Measurements from ENCODE around the gene RXFP1.
"Not testable (repeated sequence)": the region's sequence is repeated elsewhere in the genome, so short reads cannot be mapped to it uniquely, and the experiment has no call there.

The RXFP1 gene

GRCh38 chr4:158663255-158663654 is 141.6 kb downstream of the RXFP1 start:
- H3K9ac ChIP-seq (ENCODE audit: low read depth, low read length); H3K27me3 ChIP-seq (ENCODE audit: insufficient read depth, low read length); H3K4me1 ChIP-seq (ENCODE audit: insufficient read depth, low read length); H3K4me3 ChIP-seq (ENCODE audit: low read length); H3K27ac ChIP-seq (ENCODE audit: low read length); H3K9me3 ChIP-seq (ENCODE audit: insufficient read depth, low read depth, low read length): not testable (repeated sequence)
- H3K36me3 ChIP-seq (ENCODE audit: insufficient read depth, low read depth, low read length), result peaks cover 17% of the 10 kb centered on the region

DNA sequence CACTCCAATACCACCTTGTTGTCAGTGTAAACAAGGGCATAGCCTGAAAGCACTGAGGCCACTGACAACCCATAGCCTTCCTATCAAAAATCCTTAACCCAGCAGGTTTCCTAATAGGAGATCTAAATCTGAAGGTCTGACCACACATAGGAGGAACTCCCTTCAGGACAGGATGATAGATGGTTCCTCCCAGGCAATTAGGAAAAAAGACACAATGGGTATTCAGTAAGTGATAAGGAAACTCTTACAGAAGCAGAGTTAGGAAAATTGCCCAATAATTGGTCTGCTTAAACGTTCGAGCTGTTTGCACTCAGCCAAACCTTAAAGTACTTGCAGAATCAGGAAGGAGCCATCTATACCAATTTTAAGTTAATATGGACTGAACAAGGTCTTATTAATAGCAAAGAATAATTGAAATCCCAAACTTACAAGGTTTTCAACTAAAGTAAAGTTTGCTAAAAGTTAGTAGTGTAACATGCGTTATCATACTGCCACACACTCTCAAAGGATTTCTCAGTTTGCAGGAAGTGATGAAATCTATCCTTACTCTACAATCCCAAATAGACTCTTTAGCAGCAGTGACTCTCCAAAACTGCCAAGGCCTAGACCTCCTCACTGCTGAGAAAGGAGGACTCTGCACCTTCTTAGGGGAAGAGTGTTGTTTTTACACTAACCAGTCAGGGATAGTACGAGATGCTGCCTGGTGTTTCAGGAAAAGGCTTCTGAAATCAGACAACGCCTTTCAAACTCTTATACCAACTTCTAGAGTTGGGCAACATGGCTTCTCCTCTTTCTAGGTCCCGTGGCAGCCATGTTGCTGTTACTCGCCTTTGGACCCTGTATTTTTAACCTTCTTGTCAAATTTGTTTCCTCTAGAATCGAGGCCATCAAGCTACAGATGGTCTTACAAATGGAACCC is 142.3 kb downstream of the RXFP1 start:
- peaks cover 23% of the 10 kb centered on the region for H3K36me3 ChIP-seq (ENCODE audit: insufficient read depth, low read depth, low read length)
- not testable (repeated sequence) for H3K4me3 ChIP-seq (ENCODE audit: low read length); H3K27ac ChIP-seq (ENCODE audit: low read length); H3K9ac ChIP-seq (ENCODE audit: low read depth, low read length); H3K9me3 ChIP-seq (ENCODE audit: insufficient read depth, low read depth, low read length); H3K4me1 ChIP-seq (ENCODE audit: insufficient read depth, low read length); H3K27me3 ChIP-seq (ENCODE audit: insufficient read depth, low read length)

DNA sequence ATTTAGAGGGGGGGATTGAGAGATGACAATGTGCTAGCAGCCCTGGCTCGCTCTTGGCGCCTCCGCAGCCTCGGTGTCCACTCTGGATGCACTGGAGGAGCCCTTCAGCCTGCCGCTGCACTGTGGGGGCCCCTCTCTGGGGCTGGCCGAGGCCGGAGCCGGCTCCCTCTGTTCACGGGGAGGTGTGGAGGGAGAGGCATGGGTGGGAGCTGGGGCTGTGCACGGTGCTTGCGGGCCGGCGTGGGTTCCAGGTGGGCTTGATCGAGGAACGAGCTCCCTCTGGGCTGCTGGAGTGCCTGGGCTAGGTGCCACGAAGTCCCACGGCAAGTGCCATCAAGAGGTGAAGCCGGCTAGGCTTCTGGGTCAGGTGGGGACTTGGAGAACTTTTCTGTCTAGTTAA is 143.1 kb downstream of the RXFP1 start:
- no peaks in the 10 kb centered on the region for H3K27me3 ChIP-seq (ENCODE audit: insufficient read depth, low read length)
- peaks cover 30% of the 10 kb centered on the region for H3K36me3 ChIP-seq (ENCODE audit: insufficient read depth, low read depth, low read length)
- H3K4me1 ChIP-seq (ENCODE audit: insufficient read depth, low read length), result no peaks in the 10 kb centered on the region
- no peaks in the 10 kb centered on the region for H3K9me3 ChIP-seq (ENCODE audit: insufficient read depth, low read depth, low read length)
- no peak overlapping the region for H3K4me3 ChIP-seq (ENCODE audit: low read length)
- H3K27ac ChIP-seq (ENCODE audit: low read length), result no peak overlapping the region
- no peak overlapping the region for H3K9ac ChIP-seq (ENCODE audit: low read depth, low read length)

DNA sequence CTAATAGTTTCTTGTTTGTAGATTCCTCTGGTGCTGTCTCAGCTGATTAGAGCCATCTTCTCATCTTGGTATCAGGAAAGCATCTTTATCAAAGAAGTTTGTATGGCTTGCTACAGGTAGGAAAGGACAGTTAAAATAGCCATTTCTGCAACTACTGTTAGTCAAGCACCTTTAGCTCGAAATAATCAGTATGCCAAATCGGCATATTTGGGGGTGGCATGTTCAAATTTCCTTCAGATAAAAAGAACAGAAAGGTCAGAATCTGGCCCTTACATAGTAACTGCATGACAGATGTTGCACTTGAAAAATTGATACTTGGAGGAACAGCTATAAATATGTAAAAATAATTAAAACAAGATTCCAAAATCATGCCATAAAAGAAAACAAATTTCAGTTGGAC is 145.2 kb downstream of the RXFP1 start:
- Histone ChIP-seq H3K4me3 (ENCODE audit: low read length) (no peak overlapping the region), H3K9me3 (ENCODE audit: insufficient read depth, low read depth, low read length) (no peaks in the 10 kb centered on the region), H3K27me3 (ENCODE audit: insufficient read depth, low read length) (no peaks in the 10 kb centered on the region), H3K36me3 (ENCODE audit: insufficient read depth, low read depth, low read length) (peaks cover 30% of the 10 kb centered on the region), H3K4me1 (ENCODE audit: insufficient read depth, low read length) (peaks cover 3% of the 10 kb centered on the region; the same call in 1 of the 2 replicates), H3K9ac (ENCODE audit: low read depth, low read length) (no peak overlapping the region), H3K27ac (ENCODE audit: low read length) (no peak overlapping the region)

DNA sequence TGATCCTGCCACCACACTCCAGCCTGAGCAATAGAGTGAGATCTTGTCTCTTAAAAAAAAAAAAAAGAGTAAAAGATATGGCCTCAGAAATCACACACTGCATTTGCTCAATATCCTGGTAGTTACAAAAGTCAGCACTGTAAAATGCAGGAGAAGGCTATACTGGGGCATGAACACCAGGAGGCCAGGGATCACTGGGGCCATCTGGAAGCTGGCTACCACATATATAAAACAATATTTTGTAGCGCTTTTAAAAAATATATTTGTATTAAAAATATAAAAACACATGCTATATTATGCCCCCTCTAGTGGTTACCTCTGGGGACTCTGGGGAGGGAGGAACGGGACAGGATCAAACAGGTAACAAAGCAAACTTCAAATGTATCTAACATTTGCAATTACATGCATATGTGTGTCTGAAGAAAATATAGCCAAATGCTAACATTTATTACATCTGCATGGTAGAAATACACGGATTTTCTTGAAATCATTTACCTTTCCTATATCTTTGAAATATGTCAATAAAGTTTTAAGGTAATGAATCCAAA is 146.0 kb downstream of the RXFP1 start:
- Histone ChIP-seq H3K9ac (ENCODE audit: low read depth, low read length) (no peak overlapping the region), H3K4me3 (ENCODE audit: low read length) (no peak overlapping the region), H3K9me3 (ENCODE audit: insufficient read depth, low read depth, low read length) (no peaks in the 10 kb centered on the region), H3K27me3 (ENCODE audit: insufficient read depth, low read length) (no peaks in the 10 kb centered on the region), H3K27ac (ENCODE audit: low read length) (no peak overlapping the region), H3K36me3 (ENCODE audit: insufficient read depth, low read depth, low read length) (peaks cover 30% of the 10 kb centered on the region), H3K4me1 (ENCODE audit: insufficient read depth, low read length) (peaks cover 3% of the 10 kb centered on the region; the same call in 1 of the 2 replicates)

DNA sequence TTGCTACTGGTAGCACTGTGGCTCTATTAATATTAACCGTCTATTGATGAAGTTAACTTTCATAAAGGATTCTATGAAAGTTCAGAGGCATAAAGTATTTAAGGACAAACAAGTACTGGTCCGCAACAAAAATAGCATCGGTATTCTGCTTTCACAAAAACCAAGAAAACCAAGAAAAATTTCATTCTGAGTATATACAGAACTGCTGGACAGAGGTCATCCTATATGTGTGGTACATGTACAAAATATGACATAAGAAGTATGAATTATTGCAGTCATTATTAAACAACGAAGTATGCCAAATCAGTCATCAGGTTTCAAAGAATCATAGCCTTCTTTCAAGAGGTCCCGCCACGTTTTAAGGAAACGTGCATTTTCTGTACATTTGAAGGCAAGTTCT is 147.6 kb downstream of the RXFP1 start:
- no peak overlapping the region for H3K4me3 ChIP-seq (ENCODE audit: low read length)
- H3K27ac ChIP-seq (ENCODE audit: low read length), result no peak overlapping the region
- peaks cover 30% of the 10 kb centered on the region for H3K36me3 ChIP-seq (ENCODE audit: insufficient read depth, low read depth, low read length)
- no peaks in the 10 kb centered on the region for H3K27me3 ChIP-seq (ENCODE audit: insufficient read depth, low read length)
- H3K4me1 ChIP-seq (ENCODE audit: insufficient read depth, low read length), result peaks cover 3% of the 10 kb centered on the region; the same call in 1 of the 2 replicates
- no peaks in the 10 kb centered on the region for H3K9me3 ChIP-seq (ENCODE audit: insufficient read depth, low read depth, low read length)
- no peak overlapping the region for H3K9ac ChIP-seq (ENCODE audit: low read depth, low read length)

- Histone ChIP-seq H3K9me3 (ENCODE audit: insufficient read depth, low read depth, low read length) (no peaks in the 10 kb centered on the region), H3K27me3 (ENCODE audit: insufficient read depth, low read length) (no peaks in the 10 kb centered on the region), H3K9ac (ENCODE audit: low read depth, low read length) (peak overlapping the region; percentile 82)
Measured at GRCh38 chr4:158670975-158671664, 149.4 kb downstream of the RXFP1 start.

DNA sequence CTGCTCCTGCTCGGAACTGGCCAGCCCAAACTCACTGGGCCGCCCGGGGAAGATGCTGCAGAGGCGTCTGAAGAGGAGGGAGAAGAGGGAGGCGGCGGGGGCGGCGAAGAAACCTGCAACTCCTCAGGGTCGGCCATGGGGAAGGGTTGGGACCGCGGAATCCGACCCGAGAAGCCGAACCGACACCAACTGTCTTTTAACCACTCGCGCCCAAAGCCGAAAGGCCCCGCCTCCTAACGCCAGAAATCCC is 149.9 kb downstream of the RXFP1 start, which contains the start of gene C4orf46:
Gene C4orf46, minus strand, starts transcription at position 223 of the 250 bp plus-strand sequence. Its CDS starts 86 bp downstream, at position 137.
- H3K9ac ChIP-seq (ENCODE audit: low read depth, low read length), result peak within 1 kb of the TSS; percentile 82
- no peak within 1 kb of the TSS for H3K27ac ChIP-seq (ENCODE audit: low read length)
- no peaks in the 10 kb centered on the region for H3K9me3 ChIP-seq (ENCODE audit: insufficient read depth, low read depth, low read length)
- no peaks in the 10 kb centered on the region for H3K27me3 ChIP-seq (ENCODE audit: insufficient read depth, low read length)
- H3K4me1 ChIP-seq (ENCODE audit: insufficient read depth, low read length), result peaks cover 3% of the 10 kb centered on the region; the same call in 1 of the 2 replicates
- H3K36me3 ChIP-seq (ENCODE audit: insufficient read depth, low read depth, low read length), result peaks cover 18% of the 10 kb centered on the region
- peak within 1 kb of the TSS; percentile 84 for H3K4me3 ChIP-seq (ENCODE audit: low read length)

More at GRCh38 chr4:158670975-158671664, 149.4 kb downstream of the RXFP1 start:
- H3K4me3 ChIP-seq (ENCODE audit: low read length), result peak overlapping the region; percentile 84
- no peak overlapping the region for H3K27ac ChIP-seq (ENCODE audit: low read length)
- peaks cover 21% of the 10 kb centered on the region for H3K36me3 ChIP-seq (ENCODE audit: insufficient read depth, low read depth, low read length)
- peaks cover 3% of the 10 kb centered on the region; the same call in 1 of the 2 replicates for H3K4me1 ChIP-seq (ENCODE audit: insufficient read depth, low read length)

GRCh38 chr4:158671915-158672806 is 150.5 kb downstream of the RXFP1 start, which contains the start of gene ETFDH:
TSS of gene ETFDH (plus strand) at chr4:158672296. CDS start at chr4:158672457, 161 bp downstream.
- H3K9ac ChIP-seq (ENCODE audit: low read depth, low read length), result peak within 1 kb of the TSS; percentile 82
- H3K4me3 ChIP-seq (ENCODE audit: low read length), result peak within 1 kb of the TSS; percentile 84
- peaks cover 3% of the 10 kb centered on the region; the same call in 1 of the 2 replicates for H3K4me1 ChIP-seq (ENCODE audit: insufficient read depth, low read length)
- no peak within 1 kb of the TSS for H3K27ac ChIP-seq (ENCODE audit: low read length)
- no peaks in the 10 kb centered on the region for H3K9me3 ChIP-seq (ENCODE audit: insufficient read depth, low read depth, low read length)
- no peaks in the 10 kb centered on the region for H3K27me3 ChIP-seq (ENCODE audit: insufficient read depth, low read length)
- H3K36me3 ChIP-seq (ENCODE audit: insufficient read depth, low read depth, low read length), result peaks cover 14% of the 10 kb centered on the region

DNA sequence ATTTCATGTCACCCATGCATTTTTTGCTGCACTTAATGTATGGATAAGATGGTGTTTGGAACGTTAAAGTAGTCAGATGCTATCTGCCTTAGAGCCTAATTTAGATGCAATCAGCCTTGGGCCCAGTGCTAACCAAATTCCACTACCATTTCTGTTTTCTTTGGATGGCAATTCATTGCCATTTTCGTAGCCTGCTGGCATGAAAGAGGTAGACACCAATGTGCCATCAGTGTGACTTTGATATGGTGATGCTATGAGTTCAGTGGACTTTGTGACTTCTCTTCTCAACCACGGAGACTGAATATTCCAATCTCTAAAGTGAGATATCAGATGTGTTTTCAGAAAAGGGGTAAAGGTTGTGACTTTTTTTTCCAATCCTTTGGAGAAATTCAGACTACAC is 152.0 kb downstream of the RXFP1 start:
- H3K36me3 ChIP-seq (ENCODE audit: insufficient read depth, low read depth, low read length), result peaks cover 9% of the 10 kb centered on the region; the same call in 1 of the 2 replicates
- H3K27ac ChIP-seq (ENCODE audit: low read length), result no peak overlapping the region
- no peak overlapping the region for H3K4me3 ChIP-seq (ENCODE audit: low read length)

GRCh38 chr4:158676076-158676475 is 154.4 kb downstream of the RXFP1 start:
- no peaks in the 10 kb centered on the region for H3K4me1 ChIP-seq (ENCODE audit: insufficient read depth, low read length)
- H3K27ac ChIP-seq (ENCODE audit: low read length), result no peak overlapping the region
- H3K4me3 ChIP-seq (ENCODE audit: low read length), result no peak overlapping the region
- H3K36me3 ChIP-seq (ENCODE audit: insufficient read depth, low read depth, low read length), result no peaks in the 10 kb centered on the region
- H3K9me3 ChIP-seq (ENCODE audit: insufficient read depth, low read depth, low read length), result no peaks in the 10 kb centered on the region
- H3K9ac ChIP-seq (ENCODE audit: low read depth, low read length), result no peak overlapping the region
- no peaks in the 10 kb centered on the region for H3K27me3 ChIP-seq (ENCODE audit: insufficient read depth, low read length)

More for the DNA sequence above, 152.0 kb downstream of the RXFP1 start:
- no peaks in the 10 kb centered on the region for H3K27me3 ChIP-seq (ENCODE audit: insufficient read depth, low read length)
- H3K9ac ChIP-seq (ENCODE audit: low read depth, low read length), result no peak overlapping the region
- H3K9me3 ChIP-seq (ENCODE audit: insufficient read depth, low read depth, low read length), result no peaks in the 10 kb centered on the region
- peaks cover 3% of the 10 kb centered on the region; the same call in 1 of the 2 replicates for H3K4me1 ChIP-seq (ENCODE audit: insufficient read depth, low read length)
